GM12878 (cell line): ENCODE data around the gene NME7. TPM values are rescaled to one million over a fixed set of nuclear protein-coding genes. Genes with fewer than 3 reads are reported as not detected.
A peak's percentile ranks its signal among the peaks of the same experiment; 100 is the strongest.

Source experiments
- ATAC-seq: fragments of 200-7000 bp; cut with Tn5 transposase; 3 replicates; pipeline ENCODE4 v1.9.1; 2020; ENCODE audit warnings: mild to moderate bottlenecking, moderate library complexity
- BruUV-seq: library from RNA; stranded (reverse); fragments of 400-500 nt; replicated peaks from 2 replicates; lab custom pipeline; 2021; lab: Mats Ljungman, UMichigan
- CTCF ChIA-PET: fragments of 300-600 bp; sonication (Branson Sonifier 250); formaldehyde crosslinking; extraction: SDS; loops from one replicate; lab custom pipeline; 2021; ENCODE audit warnings: inconsistent platforms; lab: Yijun Ruan, JAX
- POLR2A ChIA-PET: fragments of 350-600 bp; formaldehyde crosslinking; extraction: SDS; loops from one replicate; lab custom pipeline; 2021; ENCODE audit warnings: inconsistent platforms; lab: Charles Lee
- RAD21 ChIA-PET: fragments of 300-600 bp; sonication (Branson Sonifier 250); formaldehyde crosslinking; loops from one replicate; lab custom pipeline; 2023; ENCODE audit warnings: antibody characterized with exemption; ENCODE audit not compliant: unreplicated experiment; lab: Charles Lee
- SMC1A ChIA-PET: fragments of 300-600 bp; sonication (Branson Sonifier 250); formaldehyde crosslinking; loops from one replicate; lab custom pipeline; 2023; ENCODE audit not compliant: unreplicated experiment, uncharacterized antibody; lab: Charles Lee
- DNase-seq: peaks from one replicate; pipeline ENCODE4 v3.0.0-alpha.2; 2011; ENCODE audit warnings: low read depth, low spot score
- FAIRE-seq: peaks from 3 replicates; lab custom pipeline; 2011; peaks lifted over from hg19 to GRCh38; lab: Jason Lieb, UNC
- H2AFZ ChIP-seq: 2 replicates; pipeline ENCODE4 v1.6.0; 2011; ENCODE audit warnings: low read depth, low read length, control low read depth; ENCODE audit not compliant: control insufficient read depth
- H3K27ac ChIP-seq: 2 replicates; pipeline ENCODE4 v1.5.1; 2011; ENCODE audit warnings: control low read depth; ENCODE audit not compliant: control insufficient read depth, insufficient read depth
- H3K27me3 ChIP-seq, 2 experiments: replicated peaks in 1 of 2; 2 replicates each; pipeline versions ENCODE4 v1.6.0 to v1.6.1; 2011; ENCODE audit warnings: low read length in 1 of 2; ENCODE audit not compliant: control insufficient read depth in 2 of 2, insufficient read depth in 2 of 2
- H3K36me3 ChIP-seq, 2 experiments: 2 replicates each; pipeline ENCODE4 v1.5.1; 2011; ENCODE audit warnings: low read length in 1 of 2; ENCODE audit not compliant: control insufficient read depth in 2 of 2, insufficient read depth in 2 of 2
- H3K4me1 ChIP-seq: 2 replicates; pipeline ENCODE4 v1.6.1; 2011; ENCODE audit warnings: mild to moderate bottlenecking, low read length, moderate library complexity, mixed read lengths; ENCODE audit not compliant: control insufficient read depth, insufficient read depth
- H3K4me2 ChIP-seq: 2 replicates; pipeline ENCODE4 v1.6.0; 2011; ENCODE audit warnings: control low read depth; ENCODE audit not compliant: control insufficient read depth, insufficient read depth
- H3K4me3 ChIP-seq: fragments of 200-600 bp; sonication (generic); 2 replicates; pipeline ENCODE4 v1.5.1; 2016
- H3K79me2 ChIP-seq: 2 replicates; pipeline ENCODE4 v1.6.0; 2011; ENCODE audit warnings: low read length; ENCODE audit not compliant: control insufficient read depth, insufficient read depth
- H3K9ac ChIP-seq: 2 replicates; pipeline ENCODE4 v1.8.0; 2011; ENCODE audit warnings: low read length, control low read depth, mixed read lengths; ENCODE audit not compliant: control insufficient read depth, insufficient read depth
- H3K9me3 ChIP-seq: replicated peaks from 3 replicates; pipeline ENCODE4 v1.5.1; 2011; ENCODE audit warnings: mild to moderate bottlenecking, low read length; ENCODE audit not compliant: control insufficient read depth, insufficient read depth
- H4K20me1 ChIP-seq: 2 replicates; pipeline ENCODE4 v1.6.0; 2011; ENCODE audit not compliant: control insufficient read depth, insufficient read depth
- ASH2L ChIP-seq: fragments of 300-600, 200-600 bp; sonication (generic); IDR thresholded peaks from 2 replicates; pipeline ENCODE4 v1.6.1; 2017; ENCODE audit warnings: low read depth, mild to moderate bottlenecking, borderline replicate concordance
- ATF7 ChIP-seq: fragments of 450-650 bp; IDR thresholded peaks from 2 replicates; pipeline ENCODE4 v1.6.1; 2016; ENCODE audit warnings: low read depth, mild to moderate bottlenecking
- CHD1 ChIP-seq: IDR thresholded peaks from 2 replicates; pipeline ENCODE4 v1.6.1; 2012; ENCODE audit warnings: low read depth, low read length, improper control_type of control experiment
- EGR1 ChIP-seq, 2 experiments: IDR thresholded peaks; 1 replicate in 1 of 2; 2 replicates in 1 of 2; pipeline ENCODE4 v1.6.1; 2011 to 2012; ENCODE audit warnings: low read depth in 2 of 2, low read length in 2 of 2, borderline replicate concordance in 1 of 2, mild to moderate bottlenecking in 1 of 2, moderate library complexity in 1 of 2
- EZH2 ChIP-seq: IDR thresholded peaks from 2 replicates; pipeline ENCODE4 v1.6.1; 2012; ENCODE audit warnings: low read depth, mild to moderate bottlenecking, control low read depth, inconsistent platforms, low read length, borderline replicate concordance; ENCODE audit not compliant: control insufficient read depth
- FOXM1 ChIP-seq: IDR thresholded peaks from 2 replicates; pipeline ENCODE4 v1.6.1; 2012; ENCODE audit warnings: low read depth, mild to moderate bottlenecking, inconsistent platforms, low read length, moderate library complexity
- GATAD2B ChIP-seq: fragments of 450-650 bp; conservative IDR thresholded peaks from 2 replicates; pipeline ENCODE4 v1.6.1; 2017; ENCODE audit warnings: low read depth, mild to moderate bottlenecking, moderate library complexity
- IKZF2 ChIP-seq, 2 experiments: fragments of 450-650 bp; IDR thresholded peaks; 2 replicates each; pipeline ENCODE4 v1.6.1; 2017; ENCODE audit warnings: mild to moderate bottlenecking in 2 of 2, moderate library complexity in 2 of 2
- JUND ChIP-seq: IDR thresholded peaks from 2 replicates; pipeline ENCODE4 v1.6.1; 2012; ENCODE audit warnings: low read depth, mild to moderate bottlenecking, low read length, improper control_type of control experiment, moderate library complexity
- NR2C1 ChIP-seq: fragments of 450-650 bp; IDR thresholded peaks from 2 replicates; pipeline ENCODE4 v1.6.1; 2017; ENCODE audit warnings: antibody characterized with exemption, mild to moderate bottlenecking, moderate library complexity
- RAD21 ChIP-seq: IDR thresholded peaks from 2 replicates; pipeline ENCODE4 v1.6.1; 2011; ENCODE audit warnings: mild to moderate bottlenecking, low read depth, low read length, moderate library complexity; ENCODE audit not compliant: insufficient read depth
- RAD51 ChIP-seq: fragments of 450-650 bp; IDR thresholded peaks from 2 replicates; pipeline ENCODE4 v1.6.1; 2016; ENCODE audit warnings: moderate library complexity, mild to moderate bottlenecking, inconsistent platforms
- RUNX3 ChIP-seq: IDR thresholded peaks from 2 replicates; pipeline ENCODE4 v1.6.1; 2012; ENCODE audit warnings: low read length, inconsistent platforms
- SRF ChIP-seq, 2 experiments: IDR thresholded peaks; 2 replicates each; pipeline ENCODE4 v1.6.1; 2011; ENCODE audit warnings: low read depth in 2 of 2, low read length in 2 of 2, mild to moderate bottlenecking in 1 of 2, moderate library complexity in 1 of 2
- TCF12 ChIP-seq: IDR thresholded peaks from 2 replicates; pipeline ENCODE4 v1.6.1; 2011; ENCODE audit warnings: low read depth, mild to moderate bottlenecking, low read length
- YY1 ChIP-seq: IDR thresholded peaks from 2 replicates; pipeline ENCODE4 v1.6.1; 2011; ENCODE audit warnings: low read depth, mild to moderate bottlenecking, low read length
- WGBS: methylation state at CpG from one replicate; pipeline ENCODE4 v1.1.6; 2016; ENCODE audit warnings: low lambda C conversion rate; ENCODE audit not compliant: insufficient replicate concordance, insufficient coverage; ENCODE audit errors: missing lambda C conversion rate; 5-methylcytosine and 5-hydroxymethylcytosine counted together
- in situ Hi-C: fragments of 300-500 bp; cut with MboI; formaldehyde crosslinking; loops from 9 replicates; pipeline ENCODE4 v1.14.3; 2018; ENCODE audit warnings: mixed read lengths
- intact Hi-C: fragments of 100-400 bp; cut with micrococcal nuclease; formaldehyde crosslinking; loops from one replicate; pipeline ENCODE4 v1.14.2; 2022; ENCODE audit not compliant: unreplicated experiment
- polyA plus RNA-seq, 11 experiments: library from polyadenylated mRNA; depleted of rRNA in 4 of 11; unstranded in 6 of 11; stranded (reverse) in 5 of 11; fragments of >200 nt; fragmentation: Nextera tagmentation in 4 of 11; fragmentation: Illumina TruSeq in 1 of 11; extraction: Ambion mirVana in 4 of 11; extraction: Trizol in 1 of 11; gene quantifications; 1 replicate in 1 of 11; 2 replicates in 10 of 11; pipeline versions ENCODE4 v1.2.1 to v1.2.3, GENCODE V29; 2011 to 2016; ENCODE audit warnings: inconsistent platforms in 2 of 11, missing spikeins in 2 of 11, low read depth in 1 of 11
- total RNA-seq, 4 experiments: library from RNA; depleted of rRNA in 3 of 4; stranded (reverse); fragments of >200 nt in 3 of 4; fragmentation: Illumina TruSeq in 1 of 4; extraction: Trizol in 1 of 4; gene quantifications; 2 replicates each; pipeline versions ENCODE4 v1.2.1 to v1.2.3, GENCODE V29; 2013 to 2021
- TF ChIP-seq, protein P1 (sequence below): fragments of 450-650 bp; IDR thresholded peaks from 2 replicates; pipeline ENCODE4 v1.6.1; 2018; ENCODE audit warnings: borderline replicate concordance, mild to moderate bottlenecking; ENCODE audit not compliant: partially characterized antibody
- TF ChIP-seq, protein P2 (sequence below): fragments of 450-650 bp; IDR thresholded peaks from 2 replicates; pipeline ENCODE4 v1.6.1; 2016; ENCODE audit warnings: mild to moderate bottlenecking

Gene NME7
- total and polyA plus RNA-seq, 10 of the 15 experiments (the other 5 are each of a cell fraction or from before 2014, with no cell fraction given): 1.5 to 15.6 (median 7.2) TPM

DNA sequence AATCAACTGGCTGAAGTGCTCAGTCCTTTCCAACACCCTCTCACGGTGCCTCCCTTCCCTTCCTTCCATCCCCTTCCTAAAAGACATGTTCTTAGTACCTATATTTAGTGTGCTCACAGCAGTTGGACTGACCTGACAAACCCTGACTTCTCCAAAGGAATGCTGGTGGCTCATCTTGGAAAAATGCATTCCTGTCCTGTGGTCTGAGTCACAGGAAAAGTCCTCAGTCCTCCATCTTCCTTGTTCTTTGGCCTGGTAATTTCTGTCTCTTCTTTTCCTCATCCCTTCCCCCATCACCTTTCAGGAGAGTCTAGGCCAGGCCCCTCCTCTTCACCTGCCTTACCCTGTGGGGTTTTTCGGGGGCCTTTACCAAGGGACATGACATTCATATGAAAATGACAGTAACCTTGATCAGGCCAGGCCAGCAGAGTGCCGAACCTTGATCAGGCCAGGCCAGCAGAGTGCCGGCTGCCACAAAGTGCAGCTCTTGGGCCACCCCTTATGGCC is 253.9 kb downstream of the NME7 start:
- Histone ChIP-seq H3K27me3 (no peaks in the 10 kb centered on the region), H3K4me1 (peaks cover 8% of the 10 kb centered on the region), H4K20me1 (no peaks in the 10 kb centered on the region), H3K27ac (no peak overlapping the region), H2AFZ (peak overlapping the region; percentile 43), H3K4me2 (no peak overlapping the region), H3K4me3 (no peak overlapping the region), H3K36me3 (peaks cover 0 to 4% of the 10 kb centered on the region in 2 experiments; a peak in 2 of 4 replicates), H3K9me3 (no peaks in the 10 kb centered on the region), H3K79me2 (peaks cover 6% of the 10 kb centered on the region), H3K9ac (no peak overlapping the region)
- in situ Hi-C loops (no loop called here), intact Hi-C loops (no loop called here)
- ChIA-PET RAD21 (interaction anchor here (6.8 kb wide), 1 partner anchor 477 kb away, joined by 53 read pairs; no protein-coding TSS in a partner anchor), CTCF (interaction anchor here (1.0 to 2.0 kb wide), 2 partner anchors 477 to 771 kb away, joined by 3 to 7 read pairs; no protein-coding TSS in a partner anchor), SMC1A (interaction anchor here (0.9 to 15.1 kb wide), 5 partner anchors 12 to 66 kb away, joined by 3 to 188 read pairs (median 3); no protein-coding TSS in a partner anchor), POLR2A (no interaction called here)
- no peak for DNase-seq
- FAIRE-seq: no peak
- BruUV-seq: no TSS peak
- WGBS: 54% methylated on average over 4 of the region's 4 CpGs
- ATAC-seq: peak; percentile 32
- no peak for TF ChIP-seq ATF7
- no peak for TF ChIP-seq NR2C1
- TF ChIP-seq RAD21: no peak
- no peak for TF ChIP-seq RAD51
- 0 out of 2 replicates have a peak, but pooled peaks have one; percentile 52 for TF ChIP-seq YY1
- peak; percentile 63 to 98 for TF ChIP-seq SRF (IDR thresholded peaks at IDR 0.05; ENCODE audit: low read depth in 2 of 2, low read length in 2 of 2)
- TF ChIP-seq JUND: no peak
- TF ChIP-seq EZH2: no peak
- no peak for TF ChIP-seq CHD1
- TF ChIP-seq ASH2L: no peak
- TF ChIP-seq, protein P1, sequence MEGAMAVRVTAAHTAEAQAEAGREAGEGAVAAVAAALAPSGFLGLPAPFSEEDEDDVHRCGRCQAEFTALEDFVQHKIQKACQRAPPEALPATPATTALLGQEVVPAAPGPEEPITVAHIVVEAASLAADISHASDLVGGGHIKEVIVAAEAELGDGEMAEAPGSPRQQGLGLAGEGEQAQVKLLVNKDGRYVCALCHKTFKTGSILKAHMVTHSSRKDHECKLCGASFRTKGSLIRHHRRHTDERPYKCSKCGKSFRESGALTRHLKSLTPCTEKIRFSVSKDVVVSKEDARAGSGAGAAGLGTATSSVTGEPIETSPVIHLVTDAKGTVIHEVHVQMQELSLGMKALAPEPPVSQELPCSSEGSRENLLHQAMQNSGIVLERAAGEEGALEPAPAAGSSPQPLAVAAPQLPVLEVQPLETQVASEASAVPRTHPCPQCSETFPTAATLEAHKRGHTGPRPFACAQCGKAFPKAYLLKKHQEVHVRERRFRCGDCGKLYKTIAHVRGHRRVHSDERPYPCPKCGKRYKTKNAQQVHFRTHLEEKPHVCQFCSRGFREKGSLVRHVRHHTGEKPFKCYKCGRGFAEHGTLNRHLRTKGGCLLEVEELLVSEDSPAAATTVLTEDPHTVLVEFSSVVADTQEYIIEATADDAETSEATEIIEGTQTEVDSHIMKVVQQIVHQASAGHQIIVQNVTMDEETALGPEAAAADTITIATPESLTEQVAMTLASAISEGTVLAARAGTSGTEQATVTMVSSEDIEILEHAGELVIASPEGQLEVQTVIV: no peak
- no peak for TF ChIP-seq GATAD2B
- no peak for TF ChIP-seq FOXM1
- TF ChIP-seq RUNX3: peak; percentile 14; the same call in 1 of the 2 replicates
- TF ChIP-seq TCF12: no peak
- TF ChIP-seq IKZF2 (IDR thresholded peaks at IDR 0.05): no peak
- TF ChIP-seq, protein P2, sequence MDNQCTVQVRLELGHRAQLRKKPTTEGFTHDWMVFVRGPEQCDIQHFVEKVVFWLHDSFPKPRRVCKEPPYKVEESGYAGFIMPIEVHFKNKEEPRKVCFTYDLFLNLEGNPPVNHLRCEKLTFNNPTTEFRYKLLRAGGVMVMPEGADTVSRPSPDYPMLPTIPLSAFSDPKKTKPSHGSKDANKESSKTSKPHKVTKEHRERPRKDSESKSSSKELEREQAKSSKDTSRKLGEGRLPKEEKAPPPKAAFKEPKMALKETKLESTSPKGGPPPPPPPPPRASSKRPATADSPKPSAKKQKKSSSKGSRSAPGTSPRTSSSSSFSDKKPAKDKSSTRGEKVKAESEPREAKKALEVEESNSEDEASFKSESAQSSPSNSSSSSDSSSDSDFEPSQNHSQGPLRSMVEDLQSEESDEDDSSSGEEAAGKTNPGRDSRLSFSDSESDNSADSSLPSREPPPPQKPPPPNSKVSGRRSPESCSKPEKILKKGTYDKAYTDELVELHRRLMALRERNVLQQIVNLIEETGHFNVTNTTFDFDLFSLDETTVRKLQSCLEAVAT: peak; percentile 99
- no peak for TF ChIP-seq EGR1 (IDR thresholded peaks at IDR 0.05; ENCODE audit: borderline replicate concordance in 1 of 2, low read depth in 2 of 2, low read length in 2 of 2)
